D721Med (cell line): ENCODE measurements around the gene CASTOR1.

Experiments
- DNase-seq: peaks from one replicate; pipeline ENCODE4 v3.0.0; 2011; ENCODE audit warnings: low spot score; ENCODE audit not compliant: insufficient read length
- FAIRE-seq: peaks from 2 replicates; lab custom pipeline; 2011; peaks lifted over from hg19 to GRCh38; lab: Jason Lieb, UNC
- CTCF ChIP-seq: IDR thresholded peaks from 2 replicates; pipeline ENCODE4 v1.5.1; 2012; ENCODE audit warnings: mild to moderate bottlenecking, control low read depth; ENCODE audit not compliant: insufficient read depth; ENCODE audit errors: missing control alignments

CASTOR1 gene

GRCh38 chr22:30270832-30271231, 18.5 kb downstream of the CASTOR1 start:
- FAIRE-seq = no peak
- no peak for DNase-seq
- no peak for TF ChIP-seq CTCF

- DNase-seq (no peak), FAIRE-seq (no peak)
- TF ChIP-seq CTCF = no peak
Observed at GRCh38 chr22:30268331-30268730, 21.0 kb downstream of the CASTOR1 start.

- FAIRE-seq (no peak), DNase-seq (no peak)
- no peak for TF ChIP-seq CTCF
Observed at GRCh38 chr22:30267382-30268302, 21.7 kb downstream of the CASTOR1 start.

- FAIRE-seq (no peak), DNase-seq (no peak)
- TF ChIP-seq CTCF = no peak
Observed at GRCh38 chr22:30266445-30267381, 22.6 kb downstream of the CASTOR1 start, which contains the start of gene OSM. TSS of gene OSM (minus strand) at chr22:30266851. CDS start at chr22:30266799, 52 bp downstream.

- DNase-seq (no peak), FAIRE-seq (no peak)
- no peak for TF ChIP-seq CTCF
Observed at GRCh38 chr22:30265823-30266444, 23.4 kb downstream of the CASTOR1 start.

GRCh38 chr22:30265131-30265720, 24.1 kb downstream of the CASTOR1 start:
- FAIRE-seq (no peak), DNase-seq (no peak)
- TF ChIP-seq CTCF = no peak
